HEK293 (cell line): ENCODE data around the gene MED13L.

Experiments used
- CTCF ChIA-PET: fragments of 350-600 bp; formaldehyde crosslinking; extraction: SDS; loops from one replicate; lab custom pipeline; 2021; ENCODE audit warnings: antibody characterized with exemption; lab: Yijun Ruan, JAX
- POLR2A ChIA-PET: fragments of 300-600 bp; formaldehyde crosslinking; extraction: SDS; loops from one replicate; lab custom pipeline; 2020; ENCODE audit warnings: antibody characterized with exemption, inconsistent platforms; lab: Yijun Ruan, JAX
- H3K27ac ChIP-seq: fragments of 200-500 bp; sonication (Bioruptor generic); 2 replicates; pipeline ENCODE4 v1.5.1; 2014; ENCODE audit warnings: low read depth, low read length, control low read depth, inconsistent platforms; ENCODE audit errors: extremely low read depth
- H3K36me3 ChIP-seq, 2 experiments: fragments of 200-500 bp in 1 of 2; sonication (Bioruptor generic) in 1 of 2; 1 replicate in 1 of 2; 2 replicates in 1 of 2; pipeline ENCODE4 v1.5.1; 2014 to 2017; ENCODE audit warnings: inconsistent platforms in 2 of 2, low read length in 2 of 2; ENCODE audit not compliant: control insufficient read depth in 2 of 2, insufficient read depth in 1 of 2
- H3K4me1 ChIP-seq: fragments of 200-500 bp; sonication (Bioruptor generic); 2 replicates; pipeline ENCODE4 v1.5.1; 2014; ENCODE audit warnings: mild to moderate bottlenecking, low read length, inconsistent platforms; ENCODE audit not compliant: control insufficient read depth, insufficient read depth
- H3K4me3 ChIP-seq: 2 replicates; pipeline ENCODE4 v1.5.1; 2011; ENCODE audit warnings: low read depth, mild to moderate bottlenecking, control low read depth, low read length, moderate library complexity
- H3K9me3 ChIP-seq: fragments of 200-500 bp; sonication (Bioruptor generic); 2 replicates; pipeline ENCODE4 v1.5.1; 2014; ENCODE audit warnings: low read depth, low read length, inconsistent platforms; ENCODE audit not compliant: control insufficient read depth, insufficient read depth
- GLIS1 ChIP-seq: fragments of 450-650 bp; formaldehyde crosslinking; IDR thresholded peaks from 2 replicates; pipeline ENCODE4 v1.5.1; 2016; ENCODE audit warnings: missing biosample characterization, missing genetic modification characterization
- HOXA7 ChIP-seq: sonication (generic); formaldehyde crosslinking; IDR thresholded peaks from 2 replicates; pipeline ENCODE4 v1.8.1; 2022; ENCODE audit warnings: missing genetic modification reagents, borderline replicate concordance
- MEIS1 ChIP-seq: sonication (generic); formaldehyde crosslinking; IDR thresholded peaks from 2 replicates; pipeline ENCODE4 v1.8.1; 2022; ENCODE audit warnings: missing genetic modification reagents, mild to moderate bottlenecking, borderline replicate concordance
- PRDM1 ChIP-seq: fragments of 450-650 bp; formaldehyde crosslinking; IDR thresholded peaks from 2 replicates; pipeline ENCODE4; 2016; ENCODE audit warnings: missing biosample characterization, missing genetic modification characterization
- RBAK ChIP-seq: fragments of 450-650 bp; formaldehyde crosslinking; IDR thresholded peaks from 2 replicates; pipeline ENCODE4 v1.5.1; 2016; ENCODE audit warnings: missing biosample characterization, missing genetic modification characterization
- SCRT2 ChIP-seq: fragments of 450-650 bp; formaldehyde crosslinking; IDR thresholded peaks from 2 replicates; pipeline ENCODE4 v1.5.1; 2016; ENCODE audit warnings: missing biosample characterization, missing genetic modification characterization
- SP7 ChIP-seq: fragments of 450-650 bp; formaldehyde crosslinking; IDR thresholded peaks from 2 replicates; pipeline ENCODE4 v1.5.1; 2016; ENCODE audit warnings: missing biosample characterization, missing genetic modification characterization
- ZFP37 ChIP-seq: fragments of 450-650 bp; formaldehyde crosslinking; IDR thresholded peaks from 2 replicates; pipeline ENCODE4 v1.5.1; 2016; ENCODE audit warnings: missing biosample characterization, missing genetic modification characterization
- ZNF132 ChIP-seq: fragments of 450-650 bp; formaldehyde crosslinking; IDR thresholded peaks from 2 replicates; pipeline ENCODE4 v1.5.1; 2017; ENCODE audit warnings: missing biosample characterization, missing genetic modification characterization, borderline replicate concordance
- ZNF184 ChIP-seq: fragments of 450-650 bp; IDR thresholded peaks from 2 replicates; pipeline ENCODE4 v1.5.1; 2018; ENCODE audit warnings: missing biosample characterization, mild to moderate bottlenecking, missing genetic modification characterization
- ZNF221 ChIP-seq: fragments of 450-650 bp; formaldehyde crosslinking; IDR thresholded peaks from 2 replicates; pipeline ENCODE4 v1.5.1; 2017; ENCODE audit warnings: missing biosample characterization, missing genetic modification characterization, borderline replicate concordance
- ZNF23 ChIP-seq: fragments of 450-650 bp; formaldehyde crosslinking; IDR thresholded peaks from 2 replicates; pipeline ENCODE4 v1.5.1; 2016; ENCODE audit warnings: missing biosample characterization, missing genetic modification characterization, borderline replicate concordance
- ZNF510 ChIP-seq: fragments of 450-650 bp; formaldehyde crosslinking; IDR thresholded peaks from 2 replicates; pipeline ENCODE4 v1.5.1; 2018; ENCODE audit warnings: mild to moderate bottlenecking, missing genetic modification characterization, missing biosample characterization; ENCODE audit not compliant: insufficient replicate concordance
- ZNF530 ChIP-seq: fragments of 450-650 bp; formaldehyde crosslinking; IDR thresholded peaks from 2 replicates; pipeline ENCODE4 v1.5.1; 2016; ENCODE audit warnings: low read depth, missing biosample characterization, missing genetic modification characterization
- ZNF544 ChIP-seq: fragments of 450-650 bp; formaldehyde crosslinking; IDR thresholded peaks from 2 replicates; pipeline ENCODE4 v1.5.0; 2017; ENCODE audit warnings: missing biosample characterization, missing genetic modification characterization
- ZNF621 ChIP-seq: fragments of 450-650 bp; formaldehyde crosslinking; IDR thresholded peaks from 2 replicates; pipeline ENCODE4 v1.5.1; 2017; ENCODE audit warnings: missing biosample characterization, missing genetic modification characterization
- ZNF654 ChIP-seq: fragments of 450-650 bp; formaldehyde crosslinking; IDR thresholded peaks from 2 replicates; pipeline ENCODE4 v1.5.1; 2016; ENCODE audit warnings: low read depth, missing biosample characterization, missing genetic modification characterization
- ZNF664 ChIP-seq: fragments of 450-650 bp; formaldehyde crosslinking; IDR thresholded peaks from 2 replicates; pipeline ENCODE4 v1.5.1; 2016; ENCODE audit warnings: missing biosample characterization, missing genetic modification characterization
- ZNF792 ChIP-seq: fragments of 450-650 bp; formaldehyde crosslinking; IDR thresholded peaks from 2 replicates; pipeline ENCODE4 v1.5.1; 2016; ENCODE audit warnings: missing biosample characterization, missing genetic modification characterization
- TF ChIP-seq, protein P1 (sequence below): fragments of 450-650 bp; formaldehyde crosslinking; IDR thresholded peaks from 2 replicates; pipeline ENCODE4 v1.5.1; 2016; ENCODE audit warnings: missing biosample characterization, missing genetic modification characterization
- TF ChIP-seq, protein P2 (sequence below): fragments of 450-650 bp; formaldehyde crosslinking; IDR thresholded peaks from 2 replicates; pipeline ENCODE4 v1.5.1; 2017; ENCODE audit warnings: missing biosample characterization, missing genetic modification characterization
- TF ChIP-seq, protein P3 (sequence below): fragments of 450-650 bp; formaldehyde crosslinking; IDR thresholded peaks from 2 replicates; pipeline ENCODE4 v1.5.1; 2016; ENCODE audit warnings: missing biosample characterization, missing genetic modification characterization
- TF ChIP-seq, protein P4 (sequence below): fragments of 450-650 bp; formaldehyde crosslinking; IDR thresholded peaks from 2 replicates; pipeline ENCODE4 v1.5.1; 2016; ENCODE audit warnings: missing biosample characterization, missing genetic modification characterization

The MED13L gene

DNA sequence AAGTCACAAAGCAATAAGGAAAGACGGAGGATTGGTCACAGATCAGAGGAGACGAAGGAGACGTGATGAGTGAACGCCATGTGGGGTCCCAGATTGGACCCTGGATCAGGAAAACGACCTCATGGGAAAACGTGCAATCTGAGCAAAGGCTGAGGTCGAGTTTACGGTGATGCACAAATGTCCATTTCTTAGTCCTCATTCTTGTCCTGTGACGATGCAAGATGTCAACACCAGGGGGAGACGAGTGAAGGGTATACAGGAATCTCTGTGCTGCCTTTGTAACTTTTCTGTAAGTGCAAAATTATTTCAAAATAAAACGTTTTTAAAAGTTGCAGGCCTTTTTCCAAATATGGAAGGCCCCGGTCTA, 329.8 kb downstream of the MED13L start:
- no peaks in the 10 kb centered on the region for H3K36me3 ChIP-seq
- no peaks in the 10 kb centered on the region for H3K4me1 ChIP-seq
- POLR2A ChIA-PET = no interaction called here
- H3K4me3 ChIP-seq = no peak overlapping the region
- no peak overlapping the region for H3K27ac ChIP-seq
- H3K9me3 ChIP-seq = no peaks in the 10 kb centered on the region
- CTCF ChIA-PET = interaction anchor here (0.6 to 2.9 kb wide), 12 partner anchors 10 to 1967 kb away, joined by 3 to 10 read pairs (median 4); no protein-coding TSS in a partner anchor
- TF ChIP-seq ZNF510 (tag by site-specific recombination) = no peak
- no peak for TF ChIP-seq ZNF664
- TF ChIP-seq RBAK = no peak
- no peak for TF ChIP-seq ZNF132 (tag by site-specific recombination)
- TF ChIP-seq, protein P1, sequence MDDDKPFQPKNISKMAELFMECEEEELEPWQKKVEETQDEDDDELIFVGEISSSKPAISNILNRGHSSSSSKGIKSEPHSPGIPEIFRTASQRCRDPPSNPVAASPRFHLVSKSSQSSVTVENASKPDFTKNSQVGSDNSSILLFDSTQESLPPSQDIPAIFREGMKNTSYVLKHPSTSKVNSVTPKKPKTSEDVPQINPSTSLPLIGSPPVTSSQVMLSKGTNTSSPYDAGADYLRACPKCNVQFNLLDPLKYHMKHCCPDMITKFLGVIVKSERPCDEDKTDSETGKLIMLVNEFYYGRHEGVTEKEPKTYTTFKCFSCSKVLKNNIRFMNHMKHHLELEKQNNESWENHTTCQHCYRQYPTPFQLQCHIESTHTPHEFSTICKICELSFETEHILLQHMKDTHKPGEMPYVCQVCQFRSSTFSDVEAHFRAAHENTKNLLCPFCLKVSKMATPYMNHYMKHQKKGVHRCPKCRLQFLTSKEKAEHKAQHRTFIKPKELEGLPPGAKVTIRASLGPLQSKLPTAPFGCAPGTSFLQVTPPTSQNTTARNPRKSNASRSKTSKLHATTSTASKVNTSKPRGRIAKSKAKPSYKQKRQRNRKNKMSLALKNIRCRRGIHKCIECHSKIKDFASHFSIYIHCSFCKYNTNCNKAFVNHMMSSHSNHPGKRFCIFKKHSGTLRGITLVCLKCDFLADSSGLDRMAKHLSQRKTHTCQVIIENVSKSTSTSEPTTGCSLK (tag by site-specific recombination) = no peak
- TF ChIP-seq, all 188 proteins: peak for 0

DNA sequence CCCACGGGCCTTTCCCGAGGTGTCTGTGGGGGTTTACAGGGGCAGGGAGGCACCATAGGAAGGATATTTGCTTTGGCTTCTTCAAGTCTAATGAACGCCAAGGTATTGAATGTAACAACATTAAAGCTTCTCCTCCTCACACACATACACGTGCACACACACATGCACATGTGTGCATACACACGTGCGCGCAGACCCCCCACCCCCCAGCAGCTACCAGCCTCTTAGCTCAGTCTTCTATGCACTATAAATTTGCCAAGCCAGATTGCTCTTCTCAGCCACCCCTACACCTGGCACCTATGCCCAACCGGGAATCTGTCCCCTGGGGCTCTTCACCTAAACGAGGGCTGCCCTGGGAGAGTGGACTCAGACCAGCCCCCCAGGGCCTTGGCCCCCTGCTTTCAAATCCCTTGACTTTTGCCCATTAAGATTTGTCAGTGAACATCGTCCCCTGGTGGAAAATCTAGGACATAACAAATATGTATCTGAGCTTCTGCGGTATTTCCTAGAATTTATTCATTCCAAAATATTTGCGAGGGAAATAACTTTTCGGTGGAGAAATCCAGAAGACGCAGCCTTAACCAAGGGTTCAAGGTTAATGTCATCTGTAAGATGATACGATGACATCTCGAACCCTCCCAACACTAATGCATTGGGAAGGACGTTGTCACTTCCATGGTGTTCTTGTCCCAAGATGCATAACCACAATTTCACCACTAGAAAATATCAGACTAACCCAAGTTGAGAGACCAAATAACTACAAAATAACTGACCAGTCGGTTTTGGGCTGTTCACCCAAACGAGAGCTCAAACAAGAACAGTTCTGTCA, 330.4 kb downstream of the MED13L start:
- POLR2A ChIA-PET = no interaction called here
- CTCF ChIA-PET = interaction anchor here (0.5 to 2.9 kb wide), 19 partner anchors 10 to 1993 kb away, joined by 3 to 10 read pairs (median 4); no protein-coding TSS in a partner anchor
- H3K9me3 ChIP-seq = no peaks in the 10 kb centered on the region
- TF ChIP-seq GLIS1 (tag by site-specific recombination) (peak; percentile 26; the same call in 1 of the 2 replicates), ZNF654 (tag by site-specific recombination) (peak; percentile 33; the same call in 1 of the 2 replicates), SP7 (tag by site-specific recombination) (no peak)
- TF ChIP-seq, all 188 proteins: peak for 2
- H3K4me3 ChIP-seq = no peak overlapping the region
- no peak overlapping the region for H3K27ac ChIP-seq
- no peaks in the 10 kb centered on the region for H3K4me1 ChIP-seq
- H3K36me3 ChIP-seq = no peaks in the 10 kb centered on the region

DNA sequence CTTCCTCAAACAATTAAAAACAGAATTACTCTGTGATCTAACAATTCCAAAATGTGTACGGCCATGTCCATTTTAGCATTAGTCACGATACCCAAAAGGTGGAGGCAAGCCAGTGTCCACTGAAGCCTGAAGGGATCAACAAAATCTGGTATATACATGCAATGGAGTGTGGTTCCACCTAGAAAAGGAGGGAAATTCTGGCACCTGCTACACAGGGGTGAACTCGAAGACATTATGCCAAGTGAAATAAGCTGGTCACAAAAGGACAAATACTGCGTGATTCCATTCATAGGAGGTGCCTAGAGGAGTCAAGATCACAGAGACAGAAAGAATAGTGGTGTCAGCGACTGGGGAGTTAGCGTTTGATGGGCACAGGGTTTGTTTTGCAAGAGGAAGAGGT, 331.4 kb downstream of the MED13L start:
- Histone ChIP-seq H3K36me3 (no peaks in the 10 kb centered on the region), H3K9me3 (no peaks in the 10 kb centered on the region), H3K4me1 (no peaks in the 10 kb centered on the region), H3K27ac (no peak overlapping the region), H3K4me3 (no peak overlapping the region)
- CTCF ChIA-PET = interaction anchor here (1.5 to 2.9 kb wide), 4 partner anchors 9 to 1966 kb away, joined by 3 to 10 read pairs (median 9); no protein-coding TSS in a partner anchor
- POLR2A ChIA-PET = no interaction called here
- TF ChIP-seq ZFP37 (no peak), HOXA7 (no peak), ZNF544 (no peak), MEIS1 (CRISPR knock-in tag) (no peak), ZNF530 (tag by site-specific recombination) (no peak), PRDM1 (tag by site-specific recombination) (no peak), ZNF792 (tag by site-specific recombination) (no peak), ZNF132 (tag by site-specific recombination) (no peak), ZNF221 (no peak), ZNF184 (tag by site-specific recombination) (no peak), ZNF621 (tag by site-specific recombination) (no peak), ZNF23 (no peak), SCRT2 (no peak)
- TF ChIP-seq, protein P2, sequence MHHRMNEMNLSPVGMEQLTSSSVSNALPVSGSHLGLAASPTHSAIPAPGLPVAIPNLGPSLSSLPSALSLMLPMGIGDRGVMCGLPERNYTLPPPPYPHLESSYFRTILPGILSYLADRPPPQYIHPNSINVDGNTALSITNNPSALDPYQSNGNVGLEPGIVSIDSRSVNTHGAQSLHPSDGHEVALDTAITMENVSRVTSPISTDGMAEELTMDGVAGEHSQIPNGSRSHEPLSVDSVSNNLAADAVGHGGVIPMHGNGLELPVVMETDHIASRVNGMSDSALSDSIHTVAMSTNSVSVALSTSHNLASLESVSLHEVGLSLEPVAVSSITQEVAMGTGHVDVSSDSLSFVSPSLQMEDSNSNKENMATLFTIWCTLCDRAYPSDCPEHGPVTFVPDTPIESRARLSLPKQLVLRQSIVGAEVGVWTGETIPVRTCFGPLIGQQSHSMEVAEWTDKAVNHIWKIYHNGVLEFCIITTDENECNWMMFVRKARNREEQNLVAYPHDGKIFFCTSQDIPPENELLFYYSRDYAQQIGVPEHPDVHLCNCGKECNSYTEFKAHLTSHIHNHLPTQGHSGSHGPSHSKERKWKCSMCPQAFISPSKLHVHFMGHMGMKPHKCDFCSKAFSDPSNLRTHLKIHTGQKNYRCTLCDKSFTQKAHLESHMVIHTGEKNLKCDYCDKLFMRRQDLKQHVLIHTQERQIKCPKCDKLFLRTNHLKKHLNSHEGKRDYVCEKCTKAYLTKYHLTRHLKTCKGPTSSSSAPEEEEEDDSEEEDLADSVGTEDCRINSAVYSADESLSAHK (tag by site-specific recombination) = no peak
- TF ChIP-seq, protein P3, sequence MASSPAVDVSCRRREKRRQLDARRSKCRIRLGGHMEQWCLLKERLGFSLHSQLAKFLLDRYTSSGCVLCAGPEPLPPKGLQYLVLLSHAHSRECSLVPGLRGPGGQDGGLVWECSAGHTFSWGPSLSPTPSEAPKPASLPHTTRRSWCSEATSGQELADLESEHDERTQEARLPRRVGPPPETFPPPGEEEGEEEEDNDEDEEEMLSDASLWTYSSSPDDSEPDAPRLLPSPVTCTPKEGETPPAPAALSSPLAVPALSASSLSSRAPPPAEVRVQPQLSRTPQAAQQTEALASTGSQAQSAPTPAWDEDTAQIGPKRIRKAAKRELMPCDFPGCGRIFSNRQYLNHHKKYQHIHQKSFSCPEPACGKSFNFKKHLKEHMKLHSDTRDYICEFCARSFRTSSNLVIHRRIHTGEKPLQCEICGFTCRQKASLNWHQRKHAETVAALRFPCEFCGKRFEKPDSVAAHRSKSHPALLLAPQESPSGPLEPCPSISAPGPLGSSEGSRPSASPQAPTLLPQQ (tag by site-specific recombination) = no peak
- TF ChIP-seq, protein P4, sequence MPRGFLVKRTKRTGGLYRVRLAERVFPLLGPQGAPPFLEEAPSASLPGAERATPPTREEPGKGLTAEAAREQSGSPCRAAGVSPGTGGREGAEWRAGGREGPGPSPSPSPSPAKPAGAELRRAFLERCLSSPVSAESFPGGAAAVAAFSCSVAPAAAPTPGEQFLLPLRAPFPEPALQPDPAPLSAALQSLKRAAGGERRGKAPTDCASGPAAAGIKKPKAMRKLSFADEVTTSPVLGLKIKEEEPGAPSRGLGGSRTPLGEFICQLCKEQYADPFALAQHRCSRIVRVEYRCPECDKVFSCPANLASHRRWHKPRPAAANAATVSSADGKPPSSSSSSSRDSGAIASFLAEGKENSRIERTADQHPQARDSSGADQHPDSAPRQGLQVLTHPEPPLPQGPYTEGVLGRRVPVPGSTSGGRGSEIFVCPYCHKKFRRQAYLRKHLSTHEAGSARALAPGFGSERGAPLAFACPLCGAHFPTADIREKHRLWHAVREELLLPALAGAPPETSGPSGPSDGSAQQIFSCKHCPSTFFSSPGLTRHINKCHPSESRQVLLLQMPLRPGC (tag by site-specific recombination) = no peak
